HG02970 (cell line): Measurements from ENCODE around the gene DUS3L.

ENCODE experiments used
- ATAC-seq: cut with Tn5 transposase; IDR thresholded peaks from one replicate; pipeline ENCODE4 v1.9.1; 2021; ENCODE audit warnings: mild to moderate bottlenecking, moderate library complexity, moderate number of reproducible peaks; ENCODE audit not compliant: unreplicated experiment, low FRiP score

DUS3L gene

GRCh38 chr19:5790559-5791520, at the start of gene DUS3L:
TSS of gene DUS3L (minus strand) at chr19:5791163. CDS start at chr19:5791141, 22 bp downstream.
- peak; percentile 92 for ATAC-seq

- ATAC-seq, result no peak
Measured at GRCh38 chr19:5839065-5840017, 48.4 kb upstream of the DUS3L start, which contains the start of gene FUT6. TSS of gene FUT6 (minus strand) at chr19:5839702. CDS start at chr19:5832567, 7,135 bp downstream.

- no peak for ATAC-seq
Measured at GRCh38 chr19:5838353-5839064, 47.5 kb upstream of the DUS3L start.

- ATAC-seq, result no peak
Measured at GRCh38 chr19:5837761-5838352, 46.9 kb upstream of the DUS3L start.

- ATAC-seq, result no peak
Measured at GRCh38 chr19:5832527-5833216, 41.7 kb upstream of the DUS3L start.

- no peak for ATAC-seq
Measured at GRCh38 chr19:5832061-5832460, 41.1 kb upstream of the DUS3L start.

- ATAC-seq, result no peak
Measured at GRCh38 chr19:5831159-5831558, 40.2 kb upstream of the DUS3L start.

- ATAC-seq, result no peak
Measured at GRCh38 chr19:5829567-5830310, 38.8 kb upstream of the DUS3L start.

GRCh38 chr19:5828661-5829566, 38.0 kb upstream of the DUS3L start:
- no peak for ATAC-seq

GRCh38 chr19:5827891-5828660, 37.1 kb upstream of the DUS3L start:
- peak; percentile 60 for ATAC-seq

GRCh38 chr19:5827342-5827890, 36.5 kb upstream of the DUS3L start:
- no peak for ATAC-seq

- ATAC-seq, result no peak
Measured at GRCh38 chr19:5826531-5827341, 35.8 kb upstream of the DUS3L start.

GRCh38 chr19:5825178-5825577, 34.2 kb upstream of the DUS3L start:
- no peak for ATAC-seq

GRCh38 chr19:5824751-5825150, 33.8 kb upstream of the DUS3L start:
- ATAC-seq, result no peak

- ATAC-seq, result no peak
Measured at GRCh38 chr19:5823579-5824281, 32.8 kb upstream of the DUS3L start.
